WTC11 (cell line): ENCODE results near the gene KLHL26.
"Not testable (repeated sequence)": the region's sequence is repeated elsewhere in the genome, so short reads cannot be mapped to it uniquely, and the experiment has no call there.

Experiments used
- ARID4B ChIP-seq: sonication (generic); formaldehyde crosslinking; IDR thresholded peaks from 2 replicates; pipeline ENCODE4 v1.8.0; 2023; ENCODE audit warnings: missing genetic modification reagents, mild to moderate bottlenecking, borderline replicate concordance
- ATF1 ChIP-seq: sonication (generic); formaldehyde crosslinking; IDR thresholded peaks from 2 replicates; pipeline ENCODE4 v1.8.1; 2023; ENCODE audit warnings: mild to moderate bottlenecking, moderate library complexity, missing genetic modification reagents
- CTCF ChIP-seq: fragments of 200-600 bp; IDR thresholded peaks from 2 replicates; pipeline ENCODE4 v1.8.0; 2022; ENCODE audit warnings: antibody characterized with exemption
- ESRRA ChIP-seq: sonication (generic); formaldehyde crosslinking; IDR thresholded peaks from 2 replicates; pipeline ENCODE4 v1.8.1; 2022; ENCODE audit warnings: mild to moderate bottlenecking, missing genetic modification reagents, borderline replicate concordance
- HMGA2 ChIP-seq: fragments of 250-450 bp; sonication (Bioruptor Pico); IDR thresholded peaks from 2 replicates; pipeline ENCODE4 v1.4.0; 2021; ENCODE audit warnings: mild to moderate bottlenecking, moderate library complexity
- IRF2 ChIP-seq: sonication (generic); formaldehyde crosslinking; IDR thresholded peaks from 2 replicates; pipeline ENCODE4 v1.8.0; 2022; ENCODE audit warnings: low read depth, missing genetic modification reagents, borderline replicate concordance
- JUN ChIP-seq: sonication (generic); formaldehyde crosslinking; IDR thresholded peaks from 2 replicates; pipeline ENCODE4 v1.8.0; 2023; ENCODE audit warnings: mild to moderate bottlenecking, missing genetic modification reagents
- MAX ChIP-seq: sonication (generic); formaldehyde crosslinking; IDR thresholded peaks from 2 replicates; pipeline ENCODE4 v1.8.0; 2022; ENCODE audit warnings: mild to moderate bottlenecking, missing genetic modification reagents
- RELA ChIP-seq: sonication (generic); formaldehyde crosslinking; IDR thresholded peaks from 2 replicates; pipeline ENCODE4 v1.8.1; 2022; ENCODE audit warnings: missing genetic modification reagents, mild to moderate bottlenecking, borderline replicate concordance
- TCF7 ChIP-seq: sonication (generic); formaldehyde crosslinking; IDR thresholded peaks from 2 replicates; pipeline ENCODE4 v1.8.0; 2022; ENCODE audit warnings: mild to moderate bottlenecking, low read depth, missing genetic modification reagents, moderate library complexity
- ZBTB21 ChIP-seq: sonication (generic); formaldehyde crosslinking; IDR thresholded peaks from 2 replicates; pipeline ENCODE4 v1.8.1; 2023; ENCODE audit warnings: mild to moderate bottlenecking, missing genetic modification reagents, borderline replicate concordance
- ZNF512 ChIP-seq: sonication (generic); formaldehyde crosslinking; IDR thresholded peaks from 2 replicates; pipeline ENCODE4 v1.8.1; 2022; ENCODE audit warnings: missing genetic modification reagents, borderline replicate concordance
- TF ChIP-seq, protein P1 (sequence below): sonication (generic); formaldehyde crosslinking; conservative IDR thresholded peaks from 2 replicates; pipeline ENCODE4 v1.8.1; 2022; ENCODE audit warnings: mild to moderate bottlenecking, missing genetic modification reagents

- TF ChIP-seq JUN (CRISPR knock-in tag); ATF1 (CRISPR knock-in tag); MAX (CRISPR knock-in tag); TCF7; ZNF512; ARID4B; ZBTB21 (CRISPR knock-in tag); CTCF; ESRRA (CRISPR knock-in tag); HMGA2 (CRISPR knock-in tag); IRF2 (CRISPR knock-in tag); RELA (CRISPR knock-in tag): not testable (repeated sequence)
- TF ChIP-seq, protein P1, sequence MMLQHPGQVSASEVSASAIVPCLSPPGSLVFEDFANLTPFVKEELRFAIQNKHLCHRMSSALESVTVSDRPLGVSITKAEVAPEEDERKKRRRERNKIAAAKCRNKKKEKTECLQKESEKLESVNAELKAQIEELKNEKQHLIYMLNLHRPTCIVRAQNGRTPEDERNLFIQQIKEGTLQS = not testable (repeated sequence)
Measured at GRCh38 chr19:18600692-18601397, 36.0 kb upstream of the KLHL26 start.
